Neutrophil (primary cell): Measurements from ENCODE around the gene GNG4.

ENCODE experiments used
- H3K27ac ChIP-seq: fragments of 200-600 bp; sonication (generic); 2 replicates; pipeline ENCODE4 v1.5.1; 2016; ENCODE audit warnings: mild to moderate bottlenecking, moderate library complexity
- H3K27me3 ChIP-seq: fragments of 200-600 bp; sonication (generic); 2 replicates; pipeline ENCODE4 v1.6.0; 2016; ENCODE audit warnings: mild to moderate bottlenecking
- H3K36me3 ChIP-seq: fragments of 200-600 bp; sonication (generic); 2 replicates; pipeline ENCODE4 v1.5.1; 2017
- H3K4me1 ChIP-seq, 2 experiments: fragments of 200-600 bp in 1 of 2; sonication (generic) in 1 of 2; 1 replicate in 1 of 2; 2 replicates in 1 of 2; pipeline versions ENCODE4 v1.5.1 to v1.6.1; 2013 to 2016; ENCODE audit warnings: low read depth in 1 of 2, low read length in 1 of 2, mild to moderate bottlenecking in 1 of 2, moderate library complexity in 1 of 2; ENCODE audit not compliant: control insufficient read depth in 1 of 2, insufficient read depth in 1 of 2
- H3K4me3 ChIP-seq, 2 experiments: fragments of 200-600 bp in 1 of 2; sonication (generic) in 1 of 2; 1 replicate in 1 of 2; 2 replicates in 1 of 2; pipeline ENCODE4 v1.5.1; 2013 to 2016; ENCODE audit warnings: low read depth in 1 of 2, low read length in 1 of 2, mild to moderate bottlenecking in 1 of 2, moderate library complexity in 1 of 2
- H3K9me3 ChIP-seq: fragments of 200-600 bp; sonication (generic); 2 replicates; pipeline ENCODE4 v1.5.1; 2016
- TF ChIP-seq, protein P1 (sequence below): fragments of 200-600 bp; sonication (generic); IDR thresholded peaks from 2 replicates; pipeline ENCODE4 v1.5.1; 2016; ENCODE audit warnings: antibody characterized with exemption

Gene GNG4

DNA sequence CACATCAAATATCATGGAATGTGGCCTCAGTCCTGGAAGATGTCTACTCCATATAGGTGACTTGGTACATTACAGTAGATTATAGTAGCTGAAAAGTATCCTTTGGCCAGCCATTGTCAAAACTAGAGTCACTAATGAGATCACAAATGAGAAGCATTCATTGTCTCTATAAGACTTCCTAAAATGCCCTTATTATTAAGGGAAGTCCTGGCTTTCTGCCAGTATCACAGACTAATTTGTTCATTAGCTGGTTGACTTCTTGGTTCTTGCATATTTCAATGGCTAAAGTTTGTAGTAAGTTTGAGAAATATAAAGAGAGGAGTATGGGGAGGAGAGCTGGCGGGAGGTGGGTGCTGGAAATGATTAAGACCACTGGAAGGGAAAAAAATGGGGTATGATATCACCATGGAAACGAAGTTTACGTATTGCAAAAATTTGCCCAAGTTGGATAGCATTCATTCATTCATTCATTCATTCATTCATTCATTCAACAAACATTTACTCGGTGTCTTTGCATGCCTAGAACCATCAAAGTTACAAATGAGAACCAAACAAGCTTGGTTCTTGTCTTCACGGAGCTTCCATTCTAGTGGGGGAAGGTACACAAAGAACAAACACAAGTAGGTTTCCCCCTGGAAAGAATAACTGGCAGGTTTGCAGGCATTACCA lies 133.6 kb downstream of the GNG4 start:
- TF ChIP-seq, protein P1, sequence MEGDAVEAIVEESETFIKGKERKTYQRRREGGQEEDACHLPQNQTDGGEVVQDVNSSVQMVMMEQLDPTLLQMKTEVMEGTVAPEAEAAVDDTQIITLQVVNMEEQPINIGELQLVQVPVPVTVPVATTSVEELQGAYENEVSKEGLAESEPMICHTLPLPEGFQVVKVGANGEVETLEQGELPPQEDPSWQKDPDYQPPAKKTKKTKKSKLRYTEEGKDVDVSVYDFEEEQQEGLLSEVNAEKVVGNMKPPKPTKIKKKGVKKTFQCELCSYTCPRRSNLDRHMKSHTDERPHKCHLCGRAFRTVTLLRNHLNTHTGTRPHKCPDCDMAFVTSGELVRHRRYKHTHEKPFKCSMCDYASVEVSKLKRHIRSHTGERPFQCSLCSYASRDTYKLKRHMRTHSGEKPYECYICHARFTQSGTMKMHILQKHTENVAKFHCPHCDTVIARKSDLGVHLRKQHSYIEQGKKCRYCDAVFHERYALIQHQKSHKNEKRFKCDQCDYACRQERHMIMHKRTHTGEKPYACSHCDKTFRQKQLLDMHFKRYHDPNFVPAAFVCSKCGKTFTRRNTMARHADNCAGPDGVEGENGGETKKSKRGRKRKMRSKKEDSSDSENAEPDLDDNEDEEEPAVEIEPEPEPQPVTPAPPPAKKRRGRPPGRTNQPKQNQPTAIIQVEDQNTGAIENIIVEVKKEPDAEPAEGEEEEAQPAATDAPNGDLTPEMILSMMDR: no peak
- H3K27ac ChIP-seq: no peak overlapping the region
- H3K27me3 ChIP-seq: no peaks in the 10 kb centered on the region
- no peaks in the 10 kb centered on the region for H3K4me1 ChIP-seq
- no peak overlapping the region for H3K4me3 ChIP-seq
- H3K9me3 ChIP-seq: no peaks in the 10 kb centered on the region
- H3K36me3 ChIP-seq: no peaks in the 10 kb centered on the region

DNA sequence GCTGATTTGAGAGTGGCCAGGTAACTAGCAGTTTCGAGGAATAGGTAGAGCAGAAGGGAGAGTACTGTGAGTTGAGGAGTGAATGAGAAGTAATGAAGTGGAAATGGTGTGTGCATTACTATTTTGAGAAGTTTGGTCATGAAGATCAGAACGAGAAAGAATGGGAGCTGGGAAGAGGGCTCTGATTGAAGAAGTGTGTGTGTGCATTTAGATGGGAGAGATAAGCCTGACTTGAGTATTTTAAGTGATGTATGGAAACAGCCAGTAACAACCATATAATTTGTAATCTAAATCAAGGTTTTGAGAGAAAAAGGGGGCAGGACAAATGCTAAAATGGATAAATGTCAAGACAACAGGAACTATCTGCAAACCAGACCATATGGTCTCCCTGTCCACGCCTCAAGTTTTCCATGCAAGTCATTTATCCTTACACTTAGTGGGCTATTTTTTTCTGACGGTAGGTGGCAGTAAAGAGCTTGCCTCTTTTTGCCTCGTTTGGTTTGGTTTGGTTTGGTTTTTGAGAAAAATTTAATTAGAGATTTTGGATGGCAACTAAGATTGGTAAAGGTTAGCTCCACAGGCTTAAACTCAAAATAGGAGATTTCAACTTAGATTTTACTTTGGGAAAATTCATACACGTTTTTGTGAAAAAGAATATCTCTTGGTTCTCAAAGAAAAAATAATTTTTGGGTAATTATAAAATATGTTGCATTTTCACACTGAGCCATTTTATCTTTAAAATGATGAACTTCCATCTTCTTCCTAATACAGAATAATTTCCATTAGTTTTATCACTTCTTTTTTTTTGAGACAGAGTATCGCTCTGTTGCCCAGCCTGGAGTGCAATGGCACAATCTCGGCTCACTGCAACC lies 135.9 kb downstream of the GNG4 start:
- H3K36me3 ChIP-seq: no peaks in the 10 kb centered on the region
- H3K9me3 ChIP-seq: no peaks in the 10 kb centered on the region
- H3K4me3 ChIP-seq: no peak overlapping the region
- H3K27me3 ChIP-seq: peaks cover 5% of the 10 kb centered on the region
- TF ChIP-seq, protein P1: peak; percentile 72
- H3K27ac ChIP-seq: no peak overlapping the region
- H3K4me1 ChIP-seq: no peaks in the 10 kb centered on the region

DNA sequence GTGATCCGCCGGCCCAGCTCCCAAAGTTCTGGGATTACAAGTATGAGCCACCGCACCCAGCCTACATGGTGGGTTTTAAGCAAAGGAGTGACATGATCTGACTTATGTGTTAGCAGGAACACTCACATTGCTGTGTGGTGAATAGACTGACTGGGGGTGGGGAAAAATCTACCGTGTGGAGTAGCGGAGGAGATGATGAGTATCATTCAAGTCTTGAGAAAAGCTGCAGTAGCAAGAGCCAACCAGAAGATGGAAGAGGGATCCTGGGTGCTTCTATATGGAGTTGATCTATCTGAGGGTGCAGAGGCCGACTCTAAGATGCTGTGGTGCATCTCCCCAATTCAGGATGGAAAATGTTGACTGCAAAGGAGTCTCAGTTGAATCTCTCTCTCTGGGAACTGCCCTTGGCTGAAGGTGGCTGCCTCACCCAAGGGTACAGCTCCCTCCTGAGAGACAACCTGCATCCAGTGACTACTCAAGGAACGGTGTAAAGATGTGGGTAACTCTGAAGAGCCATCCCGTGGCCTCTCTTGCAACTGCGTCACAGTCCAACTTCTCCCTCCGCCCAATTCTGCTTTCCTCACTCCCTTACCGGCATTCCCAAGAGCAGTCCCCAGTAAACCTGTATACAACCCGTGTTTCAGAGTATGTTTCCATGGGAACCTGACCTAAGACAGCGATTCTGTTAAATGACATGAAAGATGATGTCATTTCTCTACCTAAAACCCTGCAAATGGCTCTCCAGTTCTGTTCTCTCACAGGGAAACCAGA lies 137.9 kb downstream of the GNG4 start:
- TF ChIP-seq, protein P1: no peak
- Histone ChIP-seq H3K27ac (no peak overlapping the region), H3K27me3 (peaks cover 17% of the 10 kb centered on the region), H3K4me1 (no peaks in the 10 kb centered on the region), H3K4me3 (no peak overlapping the region), H3K36me3 (no peaks in the 10 kb centered on the region), H3K9me3 (no peaks in the 10 kb centered on the region)

DNA sequence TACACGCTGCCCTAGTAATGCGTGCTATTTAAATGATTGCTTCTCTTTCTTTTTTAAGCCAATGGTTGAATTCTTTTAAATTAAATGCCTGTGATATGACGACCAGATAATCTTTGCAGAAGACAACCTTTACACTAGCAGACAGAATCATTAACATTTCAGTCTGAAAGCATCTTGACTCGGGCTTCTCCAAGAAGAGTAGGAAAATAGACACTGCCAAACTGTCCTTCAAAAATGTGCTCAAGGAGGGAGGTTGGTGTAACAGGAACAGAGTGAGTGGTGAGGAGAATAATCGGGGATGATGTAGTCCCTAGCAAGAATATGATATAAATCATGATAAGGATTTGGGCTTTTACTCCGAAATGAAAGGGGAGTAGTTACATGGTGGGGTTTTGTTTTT lies 138.8 kb downstream of the GNG4 start:
- no peaks in the 10 kb centered on the region for H3K36me3 ChIP-seq
- H3K4me1 ChIP-seq: peaks cover 1 to 2% of the 10 kb centered on the region in 2 experiments
- TF ChIP-seq, protein P1: no peak
- H3K4me3 ChIP-seq: no peak overlapping the region
- H3K27ac ChIP-seq: no peak overlapping the region
- H3K27me3 ChIP-seq: peaks cover 26% of the 10 kb centered on the region
- no peaks in the 10 kb centered on the region for H3K9me3 ChIP-seq

DNA sequence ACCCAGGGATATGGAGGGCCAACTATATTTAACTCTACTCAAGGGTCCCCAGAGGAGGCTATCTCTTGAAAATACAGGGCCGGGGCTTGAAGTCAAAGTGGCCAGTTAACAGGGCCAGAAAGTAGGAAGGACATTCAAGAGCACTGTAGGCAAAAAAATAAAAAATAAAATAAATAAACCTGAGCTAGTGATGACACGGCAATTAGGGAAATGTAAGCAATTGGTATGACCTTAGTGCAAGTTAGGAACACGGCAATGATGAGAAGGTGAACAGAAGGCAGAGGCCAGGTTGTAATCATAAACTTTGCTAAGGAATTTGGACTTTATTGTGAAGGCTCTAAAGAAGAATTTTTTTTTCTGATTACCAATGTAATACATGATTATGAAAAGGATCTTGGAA lies 142.0 kb downstream of the GNG4 start:
- H3K4me3 ChIP-seq: no peak overlapping the region
- H3K9me3 ChIP-seq: no peaks in the 10 kb centered on the region
- H3K4me1 ChIP-seq: peaks cover 24 to 25% of the 10 kb centered on the region in 2 experiments
- H3K27ac ChIP-seq: no peak overlapping the region
- TF ChIP-seq, protein P1: no peak
- H3K27me3 ChIP-seq: peaks cover 27% of the 10 kb centered on the region
- H3K36me3 ChIP-seq: no peaks in the 10 kb centered on the region
